Measurements from ENCODE around the gene SGMS1. TPM values are rescaled to one million over a fixed set of nuclear protein-coding genes. Genes with fewer than 3 reads are reported as not detected.

SGMS1 gene
- total and polyA plus RNA-seq, 7 donors: 3.5 to 81.3 (median 55.7) TPM

DNA sequence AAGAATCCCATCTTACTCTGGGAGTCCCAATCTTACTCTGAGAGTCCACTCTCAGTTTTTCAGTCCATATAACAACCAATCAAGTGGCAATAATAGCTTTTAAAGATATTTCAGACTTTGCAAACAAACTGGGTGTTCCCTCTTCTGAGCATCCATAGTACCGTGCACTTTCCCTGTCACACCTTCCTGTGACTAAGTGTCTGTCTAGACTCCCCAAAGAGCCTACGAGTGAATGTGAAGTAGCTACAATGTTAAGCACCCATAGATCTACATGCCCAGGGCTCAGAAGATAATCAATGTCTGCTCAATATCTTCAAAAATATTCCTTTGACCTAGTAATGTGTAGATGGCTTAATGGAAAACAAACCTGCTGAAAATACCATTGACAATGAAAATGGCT lies 276.8 kb downstream of the SGMS1 start:
- intact Hi-C loops (cut with DNase I): no loop called here
- H3K36me3 ChIP-seq: peaks cover 0 to 19% (median 2%) of the 10 kb centered on the region in 4 donors
- H3K27me3 ChIP-seq: no peaks in the 10 kb centered on the region
- WGBS, 2 donors: 85 to 90% methylated on average over 2 of the region's 2 CpGs
- H3K4me1 ChIP-seq: peaks cover 0 to 12% (median 3%) of the 10 kb centered on the region in 4 donors
- no peak overlapping the region for H3K27ac ChIP-seq
- no peak for DNase-seq
- H3K9me3 ChIP-seq: peaks cover 0 to 5% (median 0%) of the 10 kb centered on the region in 4 donors
- H3K4me3 ChIP-seq: no peak overlapping the region
- TF ChIP-seq POLR2A (IDR thresholded peaks at IDR 0.05) (no peak), EP300 (IDR thresholded peaks at IDR 0.05) (no peak), POLR2AphosphoS5 (IDR thresholded peaks at IDR 0.05) (no peak)
- TF ChIP-seq, protein P1, sequence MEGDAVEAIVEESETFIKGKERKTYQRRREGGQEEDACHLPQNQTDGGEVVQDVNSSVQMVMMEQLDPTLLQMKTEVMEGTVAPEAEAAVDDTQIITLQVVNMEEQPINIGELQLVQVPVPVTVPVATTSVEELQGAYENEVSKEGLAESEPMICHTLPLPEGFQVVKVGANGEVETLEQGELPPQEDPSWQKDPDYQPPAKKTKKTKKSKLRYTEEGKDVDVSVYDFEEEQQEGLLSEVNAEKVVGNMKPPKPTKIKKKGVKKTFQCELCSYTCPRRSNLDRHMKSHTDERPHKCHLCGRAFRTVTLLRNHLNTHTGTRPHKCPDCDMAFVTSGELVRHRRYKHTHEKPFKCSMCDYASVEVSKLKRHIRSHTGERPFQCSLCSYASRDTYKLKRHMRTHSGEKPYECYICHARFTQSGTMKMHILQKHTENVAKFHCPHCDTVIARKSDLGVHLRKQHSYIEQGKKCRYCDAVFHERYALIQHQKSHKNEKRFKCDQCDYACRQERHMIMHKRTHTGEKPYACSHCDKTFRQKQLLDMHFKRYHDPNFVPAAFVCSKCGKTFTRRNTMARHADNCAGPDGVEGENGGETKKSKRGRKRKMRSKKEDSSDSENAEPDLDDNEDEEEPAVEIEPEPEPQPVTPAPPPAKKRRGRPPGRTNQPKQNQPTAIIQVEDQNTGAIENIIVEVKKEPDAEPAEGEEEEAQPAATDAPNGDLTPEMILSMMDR (IDR thresholded peaks at IDR 0.05): no peak

DNA sequence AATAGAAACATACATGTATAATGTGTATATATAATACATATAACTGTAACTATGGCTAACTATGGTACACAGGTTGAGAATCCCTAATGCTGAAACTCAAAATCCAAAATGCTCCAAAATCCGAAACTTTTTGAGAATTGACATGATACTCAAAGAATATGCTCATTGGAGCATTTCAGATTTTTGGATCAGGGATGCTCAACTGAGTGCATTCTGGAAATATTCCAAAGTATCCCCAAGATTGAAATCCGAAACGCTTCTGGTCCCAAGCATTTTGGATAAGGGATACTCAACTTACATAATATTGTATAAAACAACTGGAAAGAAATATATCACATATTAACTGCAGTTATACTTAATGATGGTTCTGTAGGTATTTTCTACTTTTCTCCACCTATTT lies 278.2 kb downstream of the SGMS1 start:
- DNase-seq: no peak
- peaks cover 0 to 12% (median 3%) of the 10 kb centered on the region in 4 donors for H3K4me1 ChIP-seq
- no peaks in the 10 kb centered on the region for H3K27me3 ChIP-seq
- H3K36me3 ChIP-seq: peaks cover 0 to 19% (median 2%) of the 10 kb centered on the region in 4 donors
- intact Hi-C loops (cut with DNase I): no loop called here
- no peak overlapping the region for H3K27ac ChIP-seq
- peaks cover 0 to 5% (median 0%) of the 10 kb centered on the region in 4 donors for H3K9me3 ChIP-seq
- TF ChIP-seq POLR2AphosphoS5 (IDR thresholded peaks at IDR 0.05) (no peak), POLR2A (IDR thresholded peaks at IDR 0.05) (no peak), EP300 (IDR thresholded peaks at IDR 0.05) (no peak)
- TF ChIP-seq, protein P1 (IDR thresholded peaks at IDR 0.05): no peak
- 70 to 81% methylated on average over 3 of the region's 3 CpGs for WGBS, 2 donors
- H3K4me3 ChIP-seq: no peak overlapping the region

- intact Hi-C loops (cut with DNase I): no loop called here
- 96 to 97% methylated on average over 12 of the region's 12 CpGs for WGBS, 2 donors
- TF ChIP-seq EP300 (IDR thresholded peaks at IDR 0.05): no peak
- TF ChIP-seq POLR2A (IDR thresholded peaks at IDR 0.05): no peak
- TF ChIP-seq, protein P1 (IDR thresholded peaks at IDR 0.05): no peak
- no peak for TF ChIP-seq POLR2AphosphoS5 (IDR thresholded peaks at IDR 0.05)
- Histone ChIP-seq H3K4me3 (no peak overlapping the region), H3K36me3 (peaks cover 0 to 19% (median 2%) of the 10 kb centered on the region in 4 donors), H3K4me1 (peaks cover 0 to 12% (median 3%) of the 10 kb centered on the region in 4 donors), H3K27ac (no peak overlapping the region), H3K9me3 (no peaks in the 10 kb centered on the region), H3K27me3 (no peaks in the 10 kb centered on the region)
- DNase-seq: no peak
Measured at GRCh38 chr10:50343702-50344331, 279.9 kb downstream of the SGMS1 start.

DNA sequence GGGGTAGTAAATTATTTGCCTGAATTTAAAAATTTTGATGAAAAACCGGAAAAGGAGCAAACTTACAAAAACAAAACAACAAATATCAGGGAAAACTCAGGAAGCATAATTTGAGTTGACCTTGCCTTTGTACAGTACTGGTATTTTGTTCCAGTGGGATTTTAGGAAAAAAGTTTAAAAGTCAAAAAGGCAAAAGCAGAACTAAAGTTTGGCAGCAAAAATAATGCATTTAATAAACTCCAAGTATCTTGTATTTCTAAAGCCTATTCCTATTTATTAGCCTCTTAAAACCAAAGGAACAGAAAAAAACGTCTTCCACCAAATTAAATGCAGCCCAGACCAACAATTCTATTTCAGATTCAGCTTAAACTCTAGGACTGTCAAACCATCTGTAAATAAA lies 281.8 kb downstream of the SGMS1 start:
- TF ChIP-seq EP300 (IDR thresholded peaks at IDR 0.05) (no peak), POLR2AphosphoS5 (IDR thresholded peaks at IDR 0.05) (no peak)
- TF ChIP-seq, protein P1 (IDR thresholded peaks at IDR 0.05): no peak
- Histone ChIP-seq H3K4me3 (no peak overlapping the region), H3K4me1 (no peaks in the 10 kb centered on the region), H3K36me3 (peaks cover 0 to 19% (median 2%) of the 10 kb centered on the region in 4 donors), H3K27me3 (no peaks in the 10 kb centered on the region), H3K27ac (no peak overlapping the region), H3K9me3 (no peaks in the 10 kb centered on the region)
- intact Hi-C loops (cut with DNase I): no loop called here
- no peak for DNase-seq
- 85% methylated on average over 2 of the region's 2 CpGs for WGBS, 2 donors

DNA sequence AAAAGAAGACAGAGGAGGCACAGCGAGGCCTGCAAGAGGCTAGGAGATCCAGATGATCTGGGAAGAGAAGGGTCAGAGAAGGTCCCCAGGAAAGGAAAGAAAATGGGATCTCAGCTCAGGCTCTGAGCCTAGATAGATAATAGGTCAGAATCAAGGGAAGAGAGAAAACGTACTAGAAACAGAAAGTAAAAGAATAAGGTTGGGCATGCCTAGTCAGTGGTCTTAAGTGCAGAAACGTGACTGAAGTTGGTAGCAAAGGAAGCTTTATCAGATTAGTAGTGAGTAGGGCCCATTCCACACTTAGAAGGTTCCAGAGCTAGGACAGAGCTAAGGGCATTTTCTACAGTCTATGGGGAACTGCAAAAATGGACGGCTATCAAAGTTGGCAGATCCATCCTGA lies 287.6 kb downstream of the SGMS1 start:
- Histone ChIP-seq H3K9me3 (no peaks in the 10 kb centered on the region), H3K4me1 (no peaks in the 10 kb centered on the region), H3K27ac (no peak overlapping the region), H3K4me3 (no peak overlapping the region), H3K27me3 (no peaks in the 10 kb centered on the region), H3K36me3 (peaks cover 0 to 4% (median 1%) of the 10 kb centered on the region in 4 donors)
- intact Hi-C loops (cut with DNase I): no loop called here
- 70 to 88% methylated on average over 4 of the region's 4 CpGs for WGBS, 2 donors
- no peak for TF ChIP-seq POLR2AphosphoS5 (IDR thresholded peaks at IDR 0.05)
- TF ChIP-seq EP300 (IDR thresholded peaks at IDR 0.05): no peak
- no peak for TF ChIP-seq POLR2A (IDR thresholded peaks at IDR 0.05)
- TF ChIP-seq, protein P1 (IDR thresholded peaks at IDR 0.05): no peak
- no peak for DNase-seq
